NCI-H2107 treated with DMSO at 0.1 percent for 48 hours (cell line): Measurements from ENCODE around the gene HS3ST4.

ENCODE experiments used
- DNase-seq: peaks from one replicate; lab custom pipeline; 2025; ENCODE audit not compliant: unreplicated experiment; lab: John Stamatoyannopoulos, UW

The HS3ST4 gene

DNA sequence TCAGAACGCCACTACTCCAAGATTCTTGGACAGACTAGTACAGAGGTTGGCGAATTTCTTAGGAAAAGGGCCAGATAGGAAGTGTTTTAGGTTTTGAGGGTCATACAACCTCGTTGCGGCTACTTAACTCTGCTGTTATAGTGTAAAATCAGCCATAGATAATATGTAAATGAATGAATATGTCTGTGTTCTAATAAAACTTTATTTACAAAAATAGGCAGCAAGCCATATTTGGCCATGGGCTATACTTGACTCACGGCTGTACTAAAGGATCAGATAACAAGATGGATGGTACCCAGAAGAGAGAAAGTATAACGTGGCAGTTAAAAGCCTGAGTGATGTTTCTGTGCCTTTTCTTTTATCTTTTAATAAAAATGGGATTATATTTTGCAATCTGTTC is 125.5 kb downstream of the HS3ST4 start:
- DNase-seq: no peak

DNA sequence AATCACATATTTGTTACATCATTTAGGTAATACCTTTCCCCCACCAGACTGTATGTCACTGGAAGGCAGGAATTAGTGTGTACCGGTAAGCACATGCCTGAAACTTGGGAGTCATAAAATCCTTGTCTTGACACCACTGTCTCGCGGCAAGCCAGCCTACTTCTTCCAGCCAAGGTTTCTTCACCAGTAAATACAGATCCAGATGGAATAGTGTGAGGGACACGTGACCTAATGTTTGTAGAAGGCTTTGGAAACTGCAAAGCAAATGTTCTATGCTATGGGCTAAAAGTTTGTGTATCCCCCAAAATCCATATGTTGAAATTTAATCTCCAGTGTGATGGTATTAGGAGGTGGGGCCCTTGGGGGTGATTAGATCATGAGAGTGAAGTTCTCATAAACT is 126.1 kb downstream of the HS3ST4 start:
- DNase-seq: no peak

DNA sequence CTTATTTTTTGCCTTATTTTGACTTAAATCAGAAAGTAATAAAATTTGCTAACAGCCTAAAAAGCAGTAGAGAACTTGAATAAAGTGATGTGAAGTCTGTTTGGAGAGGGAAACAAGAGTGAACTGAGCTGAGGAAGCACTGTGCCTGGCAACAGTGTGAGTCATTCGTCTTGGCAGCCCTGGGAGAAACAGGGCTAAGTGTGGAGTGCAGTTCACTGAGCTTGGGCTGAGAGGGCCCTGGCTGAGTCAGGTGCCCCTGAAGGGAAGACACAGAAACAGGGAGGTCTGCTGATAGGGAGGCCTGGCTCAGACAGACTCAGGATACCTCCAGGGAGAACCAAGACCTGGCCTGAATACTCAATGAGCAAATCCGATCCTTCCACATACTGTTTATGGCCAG is 132.1 kb downstream of the HS3ST4 start:
- DNase-seq: no peak

DNA sequence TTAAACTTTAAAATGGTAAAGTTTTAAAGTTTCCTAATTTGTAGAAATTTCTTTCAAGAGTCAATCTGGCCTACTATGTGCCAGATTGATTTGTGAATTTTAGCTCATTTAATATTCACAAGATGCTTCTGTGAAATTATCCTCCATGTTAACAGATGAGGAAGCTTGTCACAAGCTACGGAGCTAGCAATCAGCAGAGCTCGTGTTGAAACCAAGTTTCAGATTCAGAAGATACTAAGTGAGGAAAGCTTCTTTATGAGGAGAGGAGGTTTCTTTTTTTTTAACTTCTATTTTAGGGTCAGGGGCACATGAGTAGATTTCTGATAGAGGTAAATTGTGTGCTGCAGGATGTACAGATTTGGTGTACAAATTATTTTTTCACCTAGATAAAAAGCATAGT is 135.9 kb downstream of the HS3ST4 start:
- DNase-seq: no peak

DNA sequence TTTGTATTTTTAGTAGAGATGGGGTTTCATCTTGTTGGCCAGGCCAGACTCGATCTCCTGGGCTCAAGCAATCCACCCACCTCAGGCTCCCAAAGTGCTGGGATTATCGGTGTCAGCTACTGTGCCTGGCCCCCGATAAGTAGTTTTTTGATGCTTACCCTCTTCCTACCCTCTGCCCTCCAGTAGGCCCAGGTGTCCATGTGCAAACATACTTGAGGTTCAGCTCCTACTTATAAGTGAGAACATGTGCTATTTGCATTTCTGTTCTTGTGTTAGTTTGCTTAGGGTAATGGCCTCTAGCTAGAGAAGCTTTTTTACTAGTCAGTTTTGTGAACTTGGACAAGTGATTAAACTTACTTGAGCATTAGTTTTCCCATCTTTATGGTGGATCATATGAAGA is 136.8 kb downstream of the HS3ST4 start:
- no peak for DNase-seq

DNA sequence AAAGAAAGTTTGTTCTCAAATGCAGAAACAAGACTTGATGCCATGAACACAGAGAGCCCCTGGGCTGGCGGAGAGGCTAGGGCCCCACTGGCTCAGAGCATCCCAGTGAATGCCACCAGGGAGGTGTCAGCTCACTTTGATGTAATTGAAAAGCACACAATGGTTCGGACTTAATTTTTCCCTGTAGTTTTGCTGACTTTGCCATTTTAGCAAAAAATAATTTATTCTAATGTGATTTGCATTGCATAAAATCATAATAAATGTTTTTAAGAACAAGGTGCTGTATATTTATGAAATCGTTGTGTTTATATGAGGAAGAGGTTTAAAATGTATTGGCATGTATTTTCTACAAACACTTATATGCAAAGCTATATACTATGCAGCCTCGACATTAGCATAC is 140.5 kb downstream of the HS3ST4 start:
- no peak for DNase-seq

DNA sequence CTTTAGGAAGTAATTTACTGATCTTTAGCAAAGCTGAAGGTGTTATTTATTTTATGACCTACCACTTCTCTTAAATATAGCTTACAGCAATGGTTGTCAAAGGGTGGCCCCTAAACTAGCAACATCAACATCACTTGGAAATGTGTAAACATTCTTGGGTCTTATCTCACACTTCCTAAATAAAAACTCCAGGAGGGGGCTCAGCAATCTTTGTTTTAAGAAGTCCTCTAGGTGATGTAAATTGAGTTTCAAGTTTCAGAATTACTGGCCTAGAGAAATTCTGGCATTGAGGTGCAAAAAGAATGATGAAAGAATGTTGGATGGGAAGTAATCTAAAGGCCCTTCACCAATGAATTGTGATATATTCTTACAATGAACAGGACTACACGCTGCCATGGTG is 142.3 kb downstream of the HS3ST4 start:
- no peak for DNase-seq

DNA sequence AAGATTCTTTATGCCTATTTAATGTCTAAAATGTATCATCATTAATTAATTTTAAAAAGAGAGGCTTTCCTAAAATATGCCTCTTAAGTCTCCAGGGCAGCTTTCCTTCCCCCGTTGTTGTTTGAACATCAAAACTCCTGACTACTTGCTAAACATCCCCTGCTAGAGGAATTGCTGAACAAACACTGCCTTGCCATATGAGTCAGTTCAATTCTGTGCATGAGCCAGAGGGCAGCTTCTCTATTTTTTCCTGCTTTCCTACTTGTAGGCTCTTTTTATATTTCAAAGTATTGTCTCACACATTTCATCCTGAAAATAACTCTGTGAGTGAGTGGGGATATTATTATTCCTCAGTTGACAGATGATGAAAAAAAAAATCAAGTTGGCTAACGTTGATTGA is 143.4 kb downstream of the HS3ST4 start:
- no peak for DNase-seq

DNA sequence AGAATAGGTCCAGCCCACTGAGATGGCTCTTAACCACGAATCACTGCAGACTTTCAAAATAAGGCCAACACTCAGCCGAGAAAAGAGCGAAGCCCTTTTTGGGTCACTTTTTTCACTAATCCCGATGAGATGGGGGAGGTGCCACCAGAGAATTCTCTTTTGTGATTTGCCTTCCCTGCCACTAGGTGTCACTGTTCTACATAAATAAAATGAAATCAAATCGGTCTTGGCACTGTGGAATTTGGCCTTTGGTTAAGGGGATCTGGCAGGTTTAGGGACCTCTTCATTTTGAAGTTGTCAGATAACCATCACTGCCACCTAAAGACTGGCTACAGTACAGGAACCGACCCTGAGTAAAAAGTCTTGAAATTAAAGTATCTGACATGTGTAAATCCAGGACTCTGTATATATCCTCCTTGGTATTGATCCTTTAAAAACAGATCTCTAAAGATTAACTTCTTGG is 147.0 kb downstream of the HS3ST4 start:
- peak; percentile 68 for DNase-seq

DNA sequence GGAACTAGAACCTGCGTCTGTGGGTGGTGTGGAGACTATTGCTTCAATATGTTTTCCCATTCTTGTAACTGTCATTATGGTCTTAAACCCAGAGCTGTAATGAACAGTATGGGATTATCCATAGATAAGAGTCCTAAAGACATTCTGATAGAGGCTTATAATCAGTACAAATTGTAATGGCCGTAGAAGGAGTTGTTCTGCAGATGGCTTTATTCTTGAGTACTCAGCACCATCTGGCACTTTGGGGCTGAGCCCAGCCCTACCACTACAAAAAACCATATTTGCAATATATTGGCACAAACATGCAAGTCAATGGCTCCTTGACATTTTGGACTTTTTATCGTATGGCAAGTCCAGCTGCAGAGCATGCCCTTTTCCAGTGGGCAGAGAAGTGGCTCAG is 150.0 kb downstream of the HS3ST4 start:
- DNase-seq: no peak

DNA sequence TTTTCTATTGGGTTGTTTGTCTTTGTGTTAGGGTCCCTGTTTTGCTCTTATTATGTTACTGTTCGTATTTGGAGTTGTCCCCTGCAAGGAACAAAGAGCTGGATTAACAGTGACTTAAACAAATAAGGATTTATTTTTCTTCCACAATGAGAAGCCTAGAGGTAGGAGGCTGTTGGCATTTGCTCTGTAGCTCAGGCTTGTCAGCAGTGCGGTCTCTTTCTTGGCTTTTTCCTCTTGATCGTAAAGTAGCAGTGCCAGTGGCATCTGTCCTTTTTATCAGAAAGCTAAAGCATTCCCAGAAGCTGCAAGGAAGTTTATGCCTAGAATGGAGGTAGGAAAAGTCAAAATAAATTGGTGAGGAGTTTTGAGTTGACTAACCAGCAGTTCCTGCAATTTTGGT is 154.1 kb downstream of the HS3ST4 start:
- no peak for DNase-seq

DNA sequence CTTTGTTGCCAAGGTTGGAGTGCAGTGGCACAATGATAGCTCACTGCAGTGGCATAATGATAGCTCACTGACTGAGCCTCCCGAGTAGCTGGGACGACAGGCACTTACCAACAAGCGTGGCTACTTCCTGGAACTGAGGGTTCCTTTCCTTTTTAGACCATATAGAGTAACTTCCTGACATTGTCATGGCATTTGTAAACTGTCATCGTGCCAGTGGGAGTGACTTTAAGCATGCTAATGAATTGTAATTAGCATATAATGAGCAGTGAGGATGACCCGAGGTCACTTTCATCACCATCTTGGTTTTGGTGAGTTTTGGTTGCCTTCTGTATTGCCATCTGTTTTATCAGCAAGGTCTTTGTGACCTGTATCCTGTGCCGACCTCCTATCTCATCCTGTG is 162.4 kb downstream of the HS3ST4 start:
- DNase-seq: no peak

DNA sequence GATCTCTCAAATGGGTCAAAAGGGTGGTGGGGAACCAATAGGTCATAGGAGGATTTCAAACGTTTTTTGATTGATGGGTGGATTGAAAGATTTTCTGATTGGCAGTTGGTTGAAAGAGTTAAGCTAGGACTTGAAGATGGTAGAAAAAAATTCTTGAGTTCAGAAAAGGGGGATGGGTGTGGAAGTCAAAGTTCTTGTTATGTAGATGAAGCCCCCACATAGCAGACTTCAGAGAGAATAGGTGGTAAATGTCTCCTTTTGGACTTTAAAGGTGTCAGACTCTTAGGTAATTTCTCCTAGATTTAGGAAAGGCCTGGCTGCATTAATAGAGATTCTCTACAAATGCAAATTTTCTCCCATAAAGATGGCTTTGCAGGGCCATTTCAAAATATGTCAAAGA is 163.3 kb downstream of the HS3ST4 start:
- no peak for DNase-seq

DNA sequence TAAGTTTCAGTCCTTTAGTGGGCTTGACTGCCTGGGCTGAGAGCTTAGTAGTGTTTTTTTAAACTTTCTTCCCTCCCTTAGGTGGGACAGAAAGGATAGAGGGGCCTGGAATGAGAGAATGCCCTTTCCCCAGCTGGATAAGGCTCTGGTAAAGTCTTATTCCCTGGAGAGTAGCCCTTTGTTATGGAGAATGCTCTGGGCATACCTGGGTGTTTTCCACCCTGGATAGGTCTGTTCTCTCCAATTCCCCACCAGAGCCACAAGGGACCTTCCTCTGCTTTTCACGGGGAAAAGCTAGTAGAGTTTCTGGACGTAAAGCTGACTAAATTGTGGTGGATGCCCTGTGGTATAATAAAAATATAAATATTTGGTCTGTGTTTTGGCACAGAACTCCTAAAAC is 164.1 kb downstream of the HS3ST4 start:
- DNase-seq: no peak

DNA sequence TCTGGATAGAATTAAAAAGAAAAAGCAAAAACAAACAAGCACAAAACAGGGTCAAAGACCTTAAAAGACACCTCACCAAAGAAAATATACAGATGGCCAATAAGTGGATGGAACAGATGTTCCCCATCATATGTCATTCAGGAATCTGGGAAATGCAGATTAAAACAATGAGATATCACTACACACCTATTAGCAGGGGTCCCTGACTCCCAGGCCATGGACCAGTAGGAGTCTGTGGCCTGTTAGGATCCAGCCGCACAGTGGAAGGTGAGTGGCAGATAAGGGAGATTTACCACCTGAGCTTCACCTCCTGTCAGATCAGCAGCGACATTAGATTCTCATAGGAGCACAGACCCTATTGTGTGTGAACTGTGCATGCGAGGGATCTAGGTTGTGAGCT is 167.9 kb downstream of the HS3ST4 start:
- no peak for DNase-seq

DNA sequence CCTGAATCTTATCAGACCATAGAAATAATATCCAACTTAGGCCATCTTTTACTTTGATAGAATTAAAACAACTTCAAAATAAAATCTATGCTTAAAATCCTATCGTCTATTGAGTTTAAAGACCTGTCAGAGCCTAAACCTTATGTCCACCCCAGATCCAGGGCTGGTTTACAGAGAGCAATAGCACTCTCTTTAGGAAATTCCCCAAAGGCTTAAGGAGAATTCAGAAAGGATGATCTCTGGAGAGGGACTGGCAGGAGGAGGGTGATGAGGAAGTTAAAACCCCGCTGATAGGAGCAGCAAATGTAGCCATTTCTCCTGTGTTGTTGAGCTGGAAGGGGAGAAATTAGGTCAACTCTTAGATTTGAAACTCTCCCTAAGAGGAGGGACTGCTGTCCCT is 175.3 kb downstream of the HS3ST4 start:
- DNase-seq: no peak

DNA sequence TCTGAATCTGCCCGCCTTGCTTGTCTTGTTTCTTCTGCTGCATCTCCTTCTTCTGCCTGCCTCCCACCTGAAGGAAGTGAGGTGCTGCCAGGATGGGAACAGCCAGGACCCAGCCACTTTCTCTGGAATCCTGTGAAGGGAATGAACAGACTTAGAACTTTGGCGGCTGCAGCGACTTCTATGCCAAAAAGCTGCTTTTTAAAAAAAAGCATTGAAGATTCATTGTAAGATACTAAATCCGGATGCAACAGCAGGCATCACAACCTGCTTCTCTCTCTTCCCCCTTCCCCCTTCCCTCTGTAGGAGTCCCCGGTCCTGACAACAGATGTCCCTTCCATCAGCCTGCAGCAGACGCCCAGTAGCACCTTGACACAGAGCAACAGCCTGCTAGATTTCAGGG is 176.3 kb downstream of the HS3ST4 start:
- DNase-seq: no peak

DNA sequence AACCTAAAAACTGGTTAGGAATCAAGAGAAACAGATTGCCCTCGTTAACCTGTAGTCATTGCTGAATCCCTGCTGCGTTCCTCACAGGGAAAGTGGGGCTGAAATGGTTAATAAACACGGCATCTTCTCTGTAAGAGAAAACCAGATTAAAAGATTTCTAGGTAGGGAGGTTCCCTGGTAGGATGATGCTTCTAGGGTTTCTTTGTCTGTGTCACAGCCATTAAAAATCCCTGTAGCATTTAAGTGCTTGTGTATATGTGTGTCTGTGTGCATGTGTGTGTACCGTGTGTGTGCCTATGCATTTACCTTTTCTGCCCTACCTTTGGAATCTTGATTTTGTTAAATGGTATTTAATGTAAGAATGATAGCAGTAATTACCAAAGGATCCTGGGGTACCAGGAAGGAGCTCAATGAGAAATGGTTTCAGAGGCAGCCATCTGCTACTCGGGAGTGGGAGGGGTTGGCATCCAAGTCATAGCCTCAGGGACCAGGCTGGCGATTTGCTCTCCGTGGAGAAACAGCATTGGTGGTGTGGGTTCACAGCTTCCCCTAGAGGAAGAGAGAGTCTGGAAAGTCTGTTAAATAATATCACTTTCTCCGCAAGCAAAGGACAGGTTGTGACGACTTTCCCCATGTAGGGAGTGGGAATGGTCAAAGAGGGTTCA is 177.1 kb downstream of the HS3ST4 start:
- DNase-seq: no peak

DNA sequence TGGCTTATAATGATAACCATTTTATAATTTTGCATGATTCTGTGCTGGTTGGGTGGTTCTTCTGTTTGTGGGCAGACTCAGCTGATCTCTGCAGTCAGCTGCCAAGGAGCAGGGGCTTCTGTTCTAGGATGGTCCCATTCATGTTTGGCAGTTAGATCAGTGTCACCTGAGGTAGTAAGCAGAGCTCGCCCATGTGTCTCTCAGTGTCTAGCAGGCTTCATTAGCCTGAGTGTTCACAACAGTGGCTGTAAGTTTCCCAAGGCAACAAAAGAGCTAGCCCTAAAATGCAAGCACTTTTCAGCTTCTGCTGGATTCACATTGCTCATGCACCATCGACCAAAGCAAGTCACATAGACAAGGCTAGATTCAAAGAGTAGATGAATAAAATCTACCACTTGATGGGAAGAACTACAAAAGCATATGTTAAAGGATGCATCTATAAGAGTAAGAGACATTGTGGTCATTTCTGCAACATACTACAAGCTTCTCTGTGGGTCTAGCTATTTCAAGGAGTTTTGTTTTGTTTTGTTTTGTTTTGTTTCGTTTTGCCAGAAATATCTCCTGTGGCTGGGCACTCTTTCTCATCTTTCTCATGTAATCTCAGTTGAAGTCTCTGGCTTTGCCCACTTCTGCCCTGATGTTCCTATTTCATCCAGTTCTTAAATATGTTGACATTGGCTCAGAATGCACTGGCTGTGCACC is 180.8 kb downstream of the HS3ST4 start:
- no peak for DNase-seq

DNA sequence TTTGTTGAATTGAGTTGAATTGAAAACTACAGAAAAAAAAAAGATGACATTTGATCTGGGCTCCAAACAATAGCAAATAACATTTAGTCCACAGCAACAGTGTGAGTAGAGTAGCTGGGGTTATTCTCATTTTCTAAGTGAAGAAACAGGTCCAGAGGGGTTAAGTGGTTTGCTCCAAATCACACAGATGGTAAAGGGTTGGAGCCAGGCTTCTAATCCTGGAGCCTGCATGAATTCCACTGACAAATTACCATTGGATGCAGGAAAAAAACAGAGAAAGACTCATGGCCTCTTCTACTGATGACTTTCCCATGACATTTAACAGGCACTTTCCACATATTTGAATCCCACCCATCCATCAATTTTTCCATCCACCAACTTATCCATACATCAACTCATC is 182.4 kb downstream of the HS3ST4 start:
- no peak for DNase-seq

DNA sequence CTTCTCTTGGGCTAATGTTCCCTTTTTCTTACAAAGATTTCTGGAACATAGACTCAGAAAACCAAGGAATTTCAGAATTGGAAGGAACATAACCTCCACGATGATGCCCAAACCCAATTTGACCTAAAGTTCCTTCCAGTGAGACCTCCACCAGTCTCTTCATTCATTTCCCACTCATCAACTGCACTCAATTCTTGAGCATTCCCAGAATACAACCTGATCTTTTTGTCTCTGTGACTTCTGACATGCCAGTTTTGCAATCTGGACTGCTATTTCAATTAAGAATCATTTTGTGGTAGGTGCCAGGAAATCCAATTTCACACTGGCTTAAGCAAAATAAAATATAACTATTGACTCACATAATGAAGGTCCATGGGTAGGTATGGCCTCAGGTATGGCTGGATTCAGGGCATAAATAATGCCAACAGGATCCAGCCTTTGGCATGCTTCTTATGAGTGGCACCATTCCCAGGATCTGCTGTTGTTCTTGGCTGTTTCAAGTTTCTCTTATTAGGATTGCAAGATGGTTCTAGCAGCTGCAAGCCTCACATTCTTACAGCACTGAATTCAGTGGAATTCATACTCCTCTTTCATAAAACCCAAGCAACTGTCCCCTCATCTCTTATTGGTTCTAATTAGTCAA is 184.3 kb downstream of the HS3ST4 start:
- DNase-seq: no peak

DNA sequence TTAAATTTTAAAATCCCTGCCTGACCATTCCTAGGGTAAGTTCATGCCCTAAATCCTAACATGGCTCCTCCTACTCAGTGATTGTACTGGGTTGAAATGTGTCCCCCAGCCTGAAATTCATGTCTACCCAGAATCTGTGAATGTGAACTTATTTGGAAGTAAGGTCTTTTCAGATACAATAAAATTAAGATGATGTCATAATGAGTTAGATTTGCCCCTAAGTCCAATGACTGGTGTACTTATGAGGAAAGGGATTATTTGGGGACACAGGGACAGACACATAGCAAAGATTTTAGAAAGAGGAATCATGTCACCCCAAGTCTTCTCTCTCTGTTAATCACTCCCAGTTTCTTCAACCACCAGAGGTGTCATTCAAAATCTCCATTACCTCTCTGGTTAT is 185.3 kb downstream of the HS3ST4 start:
- DNase-seq: no peak
